Measurements from ENCODE around the gene VPS8. TPM values are rescaled to one million over a fixed set of nuclear protein-coding genes. Genes with fewer than 3 reads are reported as not detected.

VPS8 gene
- total RNA-seq, 1 experiment from 2014 or later, result 37.6 TPM

Other genes with a start within 250 kb of the VPS8 start
- gene MAGEF1, start 100.1 kb upstream of the VPS8 start, total RNA-seq (2021; ENCODE audit: unreplicated experiment), result 44.1 TPM

Data from HCT116 (cell line).